ENCODE results near the gene ZNF236. TPM values are rescaled to one million over a fixed set of nuclear protein-coding genes. Genes with fewer than 3 reads are reported as not detected.
A peak's percentile ranks its signal among the peaks of the same experiment; 100 is the strongest.

Gene ZNF236
- total RNA-seq, 4 donors from 2014 or later, result 6.2 to 16.5 (median 10.7) TPM

DNA sequence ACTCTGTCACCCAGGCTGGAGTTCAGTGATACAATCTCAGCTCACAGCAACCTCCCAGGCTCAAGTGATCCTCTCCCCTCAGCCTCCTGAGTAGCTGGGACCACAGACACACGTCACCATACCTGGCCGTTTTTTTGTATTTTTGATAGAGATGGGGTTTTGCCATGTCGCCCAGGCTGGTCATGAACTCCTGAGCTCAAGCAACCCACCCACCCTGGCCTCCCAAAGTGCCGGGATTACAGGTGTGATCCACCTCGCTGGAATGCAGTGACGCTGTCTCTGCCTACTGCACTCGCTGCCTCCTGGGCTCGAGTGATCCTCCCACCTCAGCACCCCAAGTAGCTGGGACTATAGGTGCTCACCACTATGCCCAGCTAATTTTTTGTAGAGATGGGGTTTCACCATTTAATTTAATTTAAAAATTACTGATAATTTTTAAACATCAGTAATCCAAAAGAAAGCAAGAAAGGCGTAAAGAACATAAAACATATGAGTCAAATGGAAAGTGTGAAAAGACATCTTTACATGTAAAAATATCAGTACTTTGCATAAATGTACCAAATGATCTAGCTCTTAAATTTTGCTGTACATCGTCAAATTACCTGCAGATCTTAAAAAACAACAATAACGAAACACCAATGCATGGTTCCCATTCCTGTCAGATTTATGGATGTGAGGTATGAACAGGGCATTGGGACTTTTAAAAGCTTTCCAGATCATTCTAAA lies 2.8 kb upstream of the ZNF236 start:
- no peak overlapping the region for H3K4me3 ChIP-seq
- TF ChIP-seq, protein P1, sequence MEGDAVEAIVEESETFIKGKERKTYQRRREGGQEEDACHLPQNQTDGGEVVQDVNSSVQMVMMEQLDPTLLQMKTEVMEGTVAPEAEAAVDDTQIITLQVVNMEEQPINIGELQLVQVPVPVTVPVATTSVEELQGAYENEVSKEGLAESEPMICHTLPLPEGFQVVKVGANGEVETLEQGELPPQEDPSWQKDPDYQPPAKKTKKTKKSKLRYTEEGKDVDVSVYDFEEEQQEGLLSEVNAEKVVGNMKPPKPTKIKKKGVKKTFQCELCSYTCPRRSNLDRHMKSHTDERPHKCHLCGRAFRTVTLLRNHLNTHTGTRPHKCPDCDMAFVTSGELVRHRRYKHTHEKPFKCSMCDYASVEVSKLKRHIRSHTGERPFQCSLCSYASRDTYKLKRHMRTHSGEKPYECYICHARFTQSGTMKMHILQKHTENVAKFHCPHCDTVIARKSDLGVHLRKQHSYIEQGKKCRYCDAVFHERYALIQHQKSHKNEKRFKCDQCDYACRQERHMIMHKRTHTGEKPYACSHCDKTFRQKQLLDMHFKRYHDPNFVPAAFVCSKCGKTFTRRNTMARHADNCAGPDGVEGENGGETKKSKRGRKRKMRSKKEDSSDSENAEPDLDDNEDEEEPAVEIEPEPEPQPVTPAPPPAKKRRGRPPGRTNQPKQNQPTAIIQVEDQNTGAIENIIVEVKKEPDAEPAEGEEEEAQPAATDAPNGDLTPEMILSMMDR (IDR thresholded peaks at IDR 0.05), result no peak
- no peak for TF ChIP-seq POLR2A (IDR thresholded peaks at IDR 0.05)
- no peak for DNase-seq
- H3K4me1 ChIP-seq, result peaks cover 16 to 41% (median 22%) of the 10 kb centered on the region in 3 donors
- no peak overlapping the region for H3K27ac ChIP-seq
- H3K9me3 ChIP-seq, result no peaks in the 10 kb centered on the region
- no peaks in the 10 kb centered on the region for H3K27me3 ChIP-seq
- peaks cover 0 to 16% (median 0%) of the 10 kb centered on the region in 3 donors for H3K36me3 ChIP-seq
- intact Hi-C loops (cut with DNase I), result loop anchor here (10.0 kb wide), 1 partner anchor 1615 kb away; the partner anchor contains the start of gene PTGR3
- 81 to 83% methylated on average over 7 to 11 of the region's 11 CpGs for WGBS, 2 donors

DNA sequence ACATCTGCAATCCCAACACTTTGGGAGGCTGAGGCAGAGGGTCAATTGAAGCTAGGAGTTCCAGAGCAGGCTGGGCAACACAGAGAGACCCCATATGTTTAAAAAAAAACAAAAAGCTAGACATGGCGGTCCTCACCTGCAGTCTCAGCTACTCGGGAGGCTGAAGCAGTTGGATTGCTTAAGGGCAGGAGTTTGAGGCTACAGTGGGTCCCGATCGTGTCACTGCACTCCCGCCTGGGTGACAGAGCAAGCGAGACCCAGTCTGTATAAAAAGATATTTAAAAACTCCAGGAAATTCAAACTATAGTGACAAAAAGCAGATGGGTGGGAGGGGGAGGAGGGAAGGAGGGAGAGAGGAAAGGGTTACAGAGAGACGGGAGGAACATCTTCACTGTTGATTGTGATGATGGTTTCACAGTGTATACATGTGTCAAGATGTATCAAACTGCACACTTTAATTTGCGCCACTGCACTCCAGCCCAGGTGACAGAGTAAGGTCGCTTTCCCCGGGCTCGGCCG lies 942 bp upstream of the ZNF236 start:
- intact Hi-C loops (cut with DNase I), result loop anchor here (10.0 kb wide), 1 partner anchor 1617 kb away; the partner anchor contains the start of gene PTGR3
- H3K9me3 ChIP-seq, result no peaks in the 10 kb centered on the region
- peaks cover 0 to under 1% (median 0%) of the 10 kb centered on the region in 3 donors for H3K36me3 ChIP-seq
- 0 to 1% methylated on average over 12 of the region's 12 CpGs for WGBS, 2 donors
- H3K27ac ChIP-seq, result peak overlapping the region; percentile 90 to 100 (median 96)
- no peak for DNase-seq
- no peaks in the 10 kb centered on the region for H3K27me3 ChIP-seq
- peak overlapping the region; percentile 84 to 91 (median 86) for H3K4me3 ChIP-seq
- no peak for TF ChIP-seq POLR2A (IDR thresholded peaks at IDR 0.05)
- TF ChIP-seq, protein P1 (IDR thresholded peaks at IDR 0.05), result no peak
- H3K4me1 ChIP-seq, result peaks cover 18 to 45% (median 22%) of the 10 kb centered on the region in 3 donors

DNA sequence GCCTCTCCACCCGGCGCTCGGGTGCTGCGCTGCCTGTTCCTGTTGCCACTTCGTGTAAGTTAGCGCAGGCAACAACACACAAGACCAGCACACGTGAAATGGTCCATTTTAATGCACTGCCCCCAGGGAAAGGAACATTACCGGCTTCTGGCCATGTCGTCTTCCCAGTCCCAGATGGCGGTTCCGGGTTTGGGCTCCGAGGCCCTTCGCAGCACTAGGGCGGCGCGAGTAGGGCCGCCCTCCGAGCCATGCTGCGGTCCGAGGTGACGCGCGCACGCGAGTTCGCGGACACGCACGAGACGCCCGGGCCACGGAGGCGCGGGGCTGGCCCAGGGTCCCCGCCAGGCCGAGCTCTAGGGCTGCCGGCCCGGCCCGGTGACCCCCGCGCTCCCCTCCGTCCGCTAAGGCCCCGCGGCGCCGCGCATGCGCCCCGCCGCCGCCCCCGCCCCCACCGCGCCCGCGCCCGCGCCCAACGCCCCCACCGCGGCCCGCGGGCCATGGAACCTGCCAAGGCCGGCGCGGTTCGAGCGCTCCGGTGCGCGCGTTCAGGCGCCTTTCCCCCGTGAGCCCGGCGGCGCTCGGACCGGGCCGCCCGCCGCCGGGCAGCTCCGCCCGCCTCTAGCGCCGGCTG lies 367 bp upstream of the ZNF236 start:
- no peaks in the 10 kb centered on the region for H3K27me3 ChIP-seq
- H3K36me3 ChIP-seq, result no peaks in the 10 kb centered on the region
- intact Hi-C loops (cut with DNase I), result loop anchor here (10.0 kb wide), 1 partner anchor 1617 kb away; the partner anchor contains the start of gene PTGR3
- peaks cover 18 to 47% (median 22%) of the 10 kb centered on the region in 3 donors for H3K4me1 ChIP-seq
- DNase-seq, result no peak
- TF ChIP-seq, protein P1 (IDR thresholded peaks at IDR 0.05), result no peak
- TF ChIP-seq POLR2A (IDR thresholded peaks at IDR 0.05), result peak in 2 of 4 donors; percentile 50 to 52
- peak overlapping the region; percentile 84 to 91 (median 86) for H3K4me3 ChIP-seq
- peak overlapping the region; percentile 90 to 100 (median 96) for H3K27ac ChIP-seq
- no peaks in the 10 kb centered on the region for H3K9me3 ChIP-seq
- WGBS, 2 donors, result 0% methylated on average over 5 to 8 of the region's 88 CpGs

DNA sequence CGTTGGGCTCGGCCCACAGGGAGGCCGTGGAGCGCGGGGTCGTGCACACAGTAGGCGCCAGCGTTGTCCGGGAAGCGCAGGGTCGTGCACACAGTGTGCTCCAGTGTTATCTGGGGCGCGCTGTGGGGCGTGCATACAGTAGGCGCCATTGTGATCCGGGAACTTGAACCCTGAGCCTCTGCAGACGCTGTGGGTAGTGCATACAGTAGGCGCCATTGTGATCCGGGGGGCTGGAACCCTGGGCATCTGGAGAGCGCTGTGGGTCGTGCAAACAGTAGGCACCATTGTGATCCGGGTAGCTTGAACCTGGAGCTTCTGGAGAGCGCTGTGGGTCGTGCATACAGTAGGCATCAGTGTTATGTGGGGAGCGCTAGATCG lies 793 bp downstream of the ZNF236 start:
- H3K27me3 ChIP-seq, result no peaks in the 10 kb centered on the region
- H3K36me3 ChIP-seq, result no peaks in the 10 kb centered on the region
- DNase-seq, result no peak
- peak overlapping the region; percentile 66 to 91 (median 86) for H3K4me3 ChIP-seq
- 9 to 20% methylated on average over 1 to 6 of the region's 26 CpGs for WGBS, 2 donors
- TF ChIP-seq, protein P1 (IDR thresholded peaks at IDR 0.05), result no peak
- TF ChIP-seq POLR2A (IDR thresholded peaks at IDR 0.05), result no peak
- intact Hi-C loops (cut with DNase I), result loop anchor here (10.0 kb wide), 1 partner anchor 1618 kb away; the partner anchor contains the start of gene PTGR3
- H3K27ac ChIP-seq, result peak overlapping the region; percentile 79 to 100 (median 96)
- H3K4me1 ChIP-seq, result peaks cover 18 to 57% (median 22%) of the 10 kb centered on the region in 3 donors
- no peaks in the 10 kb centered on the region for H3K9me3 ChIP-seq
